HG02678 (cell line): ENCODE data around the gene CPLX3.
"Not testable (repeated sequence)": the region's sequence is repeated elsewhere in the genome, so short reads cannot be mapped to it uniquely, and the experiment has no call there.

ENCODE experiments used
- ATAC-seq: cut with Tn5 transposase; IDR thresholded peaks from one replicate; pipeline ENCODE4 v1.9.1; 2021; ENCODE audit warnings: mild to moderate bottlenecking, moderate library complexity; ENCODE audit not compliant: unreplicated experiment

The CPLX3 gene

GRCh38 chr15:74826364-74826819 is at the start of gene CPLX3:
Gene CPLX3, plus strand, starts transcription at chr15:74826627. Its CDS starts 77 bp downstream, at chr15:74826704.
- ATAC-seq: no peak

GRCh38 chr15:74776821-74777768 is 49.3 kb upstream of the CPLX3 start:
- ATAC-seq: peak; percentile 40

- no peak for ATAC-seq
Measured at GRCh38 chr15:74777769-74778598, 48.4 kb upstream of the CPLX3 start.

- no peak for ATAC-seq
Measured at GRCh38 chr15:74778599-74778970, 47.8 kb upstream of the CPLX3 start.

- no peak for ATAC-seq
Measured at GRCh38 chr15:74779162-74779648, 47.2 kb upstream of the CPLX3 start.

- ATAC-seq: no peak
Measured at GRCh38 chr15:74780523-74781430, 45.6 kb upstream of the CPLX3 start.

GRCh38 chr15:74781431-74782258 is 44.8 kb upstream of the CPLX3 start, which contains the start of gene CSK:
Gene CSK, plus strand, starts transcription at chr15:74782080. Its CDS starts 16,218 bp downstream, at chr15:74798298.
- ATAC-seq: peak; percentile 49

- peak; percentile 15 for ATAC-seq
Measured at GRCh38 chr15:74782259-74783071, 44.0 kb upstream of the CPLX3 start.

- no peak for ATAC-seq
Measured at GRCh38 chr15:74783072-74783807, 43.2 kb upstream of the CPLX3 start.

- ATAC-seq: no peak
Measured at GRCh38 chr15:74783808-74784175, 42.6 kb upstream of the CPLX3 start.

- ATAC-seq: no peak
Measured at GRCh38 chr15:74784426-74785193, 41.8 kb upstream of the CPLX3 start.

GRCh38 chr15:74785194-74786032 is 41.0 kb upstream of the CPLX3 start:
- ATAC-seq: no peak

GRCh38 chr15:74786081-74786480 is 40.3 kb upstream of the CPLX3 start:
- ATAC-seq: not testable (repeated sequence)

- no peak for ATAC-seq
Measured at GRCh38 chr15:74786551-74787165, 39.8 kb upstream of the CPLX3 start.

GRCh38 chr15:74787251-74788041 is 39.0 kb upstream of the CPLX3 start:
- ATAC-seq: peak; percentile 47
